ENCODE data around the gene FBLN1. TPM values are rescaled to one million over a fixed set of nuclear protein-coding genes. Genes with fewer than 3 reads are reported as not detected.

Gene FBLN1
- total and polyA plus RNA-seq, 2 of the 8 experiments (the other 6 are each of a cell fraction or from before 2014, with no cell fraction given) = 159 to 168 TPM

DNA sequence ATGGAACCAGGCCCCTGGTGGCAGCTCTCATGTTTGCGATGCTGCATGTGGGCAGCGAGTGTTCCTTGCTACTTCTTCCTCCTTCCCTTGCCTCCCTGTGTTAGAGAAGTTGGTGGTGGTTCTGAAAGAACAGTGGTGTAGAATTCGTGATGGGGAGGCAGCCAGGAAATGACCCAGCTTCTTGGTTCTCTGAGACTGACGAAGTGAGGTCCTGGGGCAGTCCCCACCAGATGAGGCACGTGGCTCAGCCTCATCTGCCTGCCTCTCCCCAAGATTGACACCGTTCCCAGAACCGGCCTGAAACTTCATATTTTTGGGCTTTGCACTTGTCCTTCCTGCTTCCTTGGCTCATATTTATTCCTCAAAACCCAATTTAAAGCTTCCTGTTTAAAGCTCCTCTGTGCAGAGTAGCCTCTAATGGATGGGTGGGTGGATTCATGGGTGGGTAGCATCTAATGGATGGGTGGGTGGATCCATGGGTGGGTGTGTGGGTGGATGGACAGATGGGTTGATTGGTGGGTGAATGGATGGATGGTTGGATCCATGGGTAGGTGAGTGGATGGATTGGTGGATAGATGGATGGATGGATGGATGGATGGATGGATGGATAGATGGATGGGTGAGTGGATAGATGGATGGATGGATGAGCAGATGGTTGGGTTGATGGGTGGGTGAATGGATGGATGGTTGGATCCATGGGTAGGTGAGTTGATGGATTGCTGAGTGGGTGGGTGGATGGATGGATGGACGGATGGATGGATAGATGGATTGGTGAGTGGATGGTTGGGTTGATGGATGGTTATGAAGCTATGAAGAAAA lies 91.6 kb downstream of the FBLN1 start:
- no peak overlapping the region for H2AK5ac ChIP-seq (ENCODE audit: low read depth, low read length)
- H4K8ac ChIP-seq (ENCODE audit: extremely low read depth, insufficient read depth, low read length) = no peak overlapping the region
- no peak overlapping the region for H2BK12ac ChIP-seq (ENCODE audit: low read depth, low read length)
- H3K79me1 ChIP-seq (ENCODE audit: low read depth, low read length) = no peaks in the 10 kb centered on the region
- no peak overlapping the region for H3K18ac ChIP-seq (ENCODE audit: extremely low read depth, low read length)
- WGBS, 2 experiments (ENCODE audit: extremely low coverage in 1 of 2, insufficient coverage in 1 of 2, insufficient read length in 1 of 2, insufficient replicate concordance in 2 of 2, low coverage in 1 of 2, low lambda C conversion rate in 2 of 2, missing lambda C conversion rate in 1 of 2) = 78 to 100% methylated on average over 1 to 8 of the region's 8 CpGs
- H4K91ac ChIP-seq (replicated peaks; ENCODE audit: insufficient read length, low read length) = no peak overlapping the region
- no peak overlapping the region for H3K56ac ChIP-seq (replicated peaks; ENCODE audit: insufficient read length, low read depth, low read length)
- DNase-seq (ENCODE audit: low read depth in 1 of 2, low spot score in 2 of 2) (no peak), FAIRE-seq (no peak)
- no peak overlapping the region for H4K5ac ChIP-seq (ENCODE audit: insufficient read length, low read depth, low read length)
- peaks cover 3% of the 10 kb centered on the region in 2 experiments for H4K20me1 ChIP-seq (replicated peaks in 1 of 2; ENCODE audit: control insufficient read depth in 1 of 2, insufficient read depth in 2 of 2, low read length in 2 of 2)
- ChIA-PET POLR2A (ENCODE audit: partially characterized antibody) (no interaction called here), CTCF (ENCODE audit: partially characterized antibody) (interaction anchor here (1.2 kb wide), 1 partner anchor 16 kb away, joined by 4 read pairs; no protein-coding TSS in a partner anchor)
- H2BK120ac ChIP-seq (replicated peaks; ENCODE audit: low read depth, low read length) = no peak overlapping the region
- H2BK5ac ChIP-seq (ENCODE audit: low read depth, low read length) = no peak overlapping the region
- H2BK20ac ChIP-seq (ENCODE audit: low read length) = no peak overlapping the region
- H3K27me3 ChIP-seq (replicated peaks in 1 of 4; ENCODE audit: control insufficient read depth in 3 of 4, extremely low read depth in 1 of 4, insufficient read depth in 3 of 4, low read length in 3 of 4) = no peaks in the 10 kb centered on the region
- no peak overlapping the region for H3K4me2 ChIP-seq (ENCODE audit: insufficient read depth in 1 of 2, low read depth in 2 of 2, low read length in 2 of 2)
- H3K27ac ChIP-seq (ENCODE audit: low read depth, low read length) = no peak overlapping the region
- no peak overlapping the region for H3K4ac ChIP-seq (replicated peaks; ENCODE audit: insufficient read length, low read depth, low read length)
- peaks cover 4% of the 10 kb centered on the region; the same call in 1 of the 2 replicates for H3K23me2 ChIP-seq (ENCODE audit: low read depth, low read length)
- no peak overlapping the region for H3K23ac ChIP-seq (ENCODE audit: insufficient read length)
- no peaks in the 10 kb centered on the region for H3K9me3 ChIP-seq (ENCODE audit: insufficient read depth in 2 of 2, low read depth in 1 of 2, low read length in 1 of 2)
- TF ChIP-seq EP300 (IDR thresholded peaks at IDR 0.05; ENCODE audit: borderline replicate concordance in 1 of 2, low read depth in 2 of 2, low read length in 2 of 2) (no peak), CTBP2 (IDR thresholded peaks at IDR 0.05; ENCODE audit: borderline replicate concordance, insufficient read depth, insufficient read length, low read length) (no peak), EZH2 (IDR thresholded peaks at IDR 0.05; ENCODE audit: low read depth, low read length, severe bottlenecking) (no peak), PHF8 (conservative IDR thresholded peaks at IDR 0.05; ENCODE audit: low read depth, low read length) (no peak), HDAC2 (IDR thresholded peaks at IDR 0.05; ENCODE audit: borderline replicate concordance in 1 of 2, low read depth in 2 of 2, low read length in 2 of 2) (no peak), NANOG (IDR thresholded peaks at IDR 0.05; ENCODE audit: insufficient read depth, low read depth, low read length, poor library complexity, severe bottlenecking) (no peak), POU5F1 (IDR thresholded peaks at IDR 0.05; ENCODE audit: low read depth, low read length) (no peak), TBP (IDR thresholded peaks at IDR 0.05; ENCODE audit: low read depth, low read length) (no peak), KDM4A (IDR thresholded peaks at IDR 0.05; ENCODE audit: low read depth, low read length, severe bottlenecking) (no peak)
- no peak overlapping the region for H2AFZ ChIP-seq (ENCODE audit: low read length)
- no peak overlapping the region for H3K14ac ChIP-seq (ENCODE audit: insufficient read length)
- no peaks in the 10 kb centered on the region for H3K79me2 ChIP-seq (ENCODE audit: control insufficient read depth in 1 of 2, insufficient read depth in 2 of 2, low read length in 2 of 2)
- peaks cover 0 to under 1% (median 0%) of the 10 kb centered on the region in 4 experiments; a peak in 2 of 7 replicates for H3K4me1 ChIP-seq (replicated peaks in 1 of 4; ENCODE audit: control insufficient read depth in 3 of 4, insufficient read depth in 4 of 4, low read length in 3 of 4)
- no peak overlapping the region for H3K4me3 ChIP-seq (ENCODE audit: extremely low read depth in 1 of 4, insufficient read depth in 2 of 4, low read depth in 3 of 4, low read length in 4 of 4)
- no peak overlapping the region for H2BK15ac ChIP-seq (ENCODE audit: low read length)
- H3K9ac ChIP-seq (replicated peaks in 1 of 4; ENCODE audit: extremely low read depth in 1 of 4, low read depth in 3 of 4, low read length in 3 of 4) = no peak overlapping the region
- H3K36me3 ChIP-seq (ENCODE audit: control insufficient read depth in 2 of 4, insufficient read depth in 4 of 4, low read length in 3 of 4) = no peaks in the 10 kb centered on the region

Data from H1 (cell line).